Activated CD8-positive, alpha-beta memory T cell treated with anti-CD3 and anti-CD28 coated beads for 36 hours (primary cell): ENCODE results near the gene P2RY4. TPM values are rescaled to one million over a fixed set of nuclear protein-coding genes. Genes with fewer than 3 reads are reported as not detected.
"Not testable (repeated sequence)": the region's sequence is repeated elsewhere in the genome, so short reads cannot be mapped to it uniquely, and the experiment has no call there.

ENCODE experiments used
- CTCF ChIA-PET: fragments of 350-600 bp; sonication (Branson Sonifier 250); formaldehyde crosslinking; loops from one replicate; lab custom pipeline; 2021; ENCODE audit warnings: antibody characterized with exemption; lab: Charles Lee
- POLR2A ChIA-PET: fragments of 350-600 bp; sonication (Branson Sonifier 250); formaldehyde crosslinking; loops from one replicate; lab custom pipeline; 2021; ENCODE audit warnings: antibody characterized with exemption; lab: Charles Lee
- total RNA-seq, 2 experiments: library from RNA; stranded (reverse); gene quantifications; one replicate each; pipeline ENCODE4 v1.2.3, GENCODE V29; 2021

The P2RY4 gene
- total RNA-seq, 2 experiments from 2014 or later: 0.34 TPM; not detected in 1

GRCh38 chrX:70252491-70252890 lies 7.5 kb downstream of the P2RY4 start:
- ChIA-PET POLR2A (no interaction called here), CTCF (no interaction called here)

GRCh38 chrX:70247252-70247651 lies 12.8 kb downstream of the P2RY4 start:
- POLR2A ChIA-PET: interaction anchor here (0.6 to 0.9 kb wide), 2 partner anchors 28 to 1934 kb away, joined by 3 to 5 read pairs; partner anchors contain the start of gene PIN4
- CTCF ChIA-PET: no interaction called here

- ChIA-PET CTCF (no interaction called here), POLR2A (no interaction called here)
Observed at GRCh38 chrX:70244881-70245280, 15.1 kb downstream of the P2RY4 start.

GRCh38 chrX:70243601-70244000 lies 16.4 kb downstream of the P2RY4 start:
- POLR2A ChIA-PET, CTCF ChIA-PET: not testable (repeated sequence)

GRCh38 chrX:70241501-70241900 lies 18.5 kb downstream of the P2RY4 start:
- POLR2A ChIA-PET: no interaction called here
- CTCF ChIA-PET: no interaction called here

GRCh38 chrX:70240751-70241150 lies 19.3 kb downstream of the P2RY4 start:
- ChIA-PET POLR2A (no interaction called here), CTCF (no interaction called here)

GRCh38 chrX:70234355-70234754 lies 25.6 kb downstream of the P2RY4 start, which contains the start of gene AWAT1:
Gene AWAT1 (plus strand): TSS chrX:70234655. CDS start chrX:70234696, 41 bp downstream.
- ChIA-PET CTCF (interaction anchor here (0.7 kb wide), 2 partner anchors 44 to 236 kb away, joined by 3 to 5 read pairs; no protein-coding TSS in a partner anchor), POLR2A (no interaction called here)

GRCh38 chrX:70231666-70232065 lies 28.3 kb downstream of the P2RY4 start:
- ChIA-PET CTCF (no interaction called here), POLR2A (no interaction called here)

- POLR2A ChIA-PET: no interaction called here
- CTCF ChIA-PET: no interaction called here
Observed at GRCh38 chrX:70226687-70227086, 33.3 kb downstream of the P2RY4 start.

- ChIA-PET POLR2A (no interaction called here), CTCF (no interaction called here)
Observed at GRCh38 chrX:70226048-70226447, 34.0 kb downstream of the P2RY4 start.

GRCh38 chrX:70219938-70220764 lies 39.9 kb downstream of the P2RY4 start:
- POLR2A ChIA-PET: no interaction called here
- CTCF ChIA-PET: interaction anchor here (0.6 kb wide), 1 partner anchor 1603 kb away, joined by 3 read pairs; no protein-coding TSS in a partner anchor

- POLR2A ChIA-PET, CTCF ChIA-PET: not testable (repeated sequence)
Observed at GRCh38 chrX:70209570-70209969, 50.4 kb downstream of the P2RY4 start.

GRCh38 chrX:70208479-70208878 lies 51.5 kb downstream of the P2RY4 start:
- ChIA-PET POLR2A (no interaction called here), CTCF (no interaction called here)

Other genes starting within 250 kb of the P2RY4 start
- not detected for gene AWAT2, start 210.3 kb downstream of the P2RY4 start, total RNA-seq
- not detected for gene OTUD6A, start 197.7 kb downstream of the P2RY4 start, total RNA-seq
- 10 to 100 TPM; 31.4 to 32.1 TPM for gene IGBP1, start 126.8 kb downstream of the P2RY4 start, total RNA-seq
- gene DGAT2L6, start 82.7 kb downstream of the P2RY4 start, total RNA-seq: not detected
- gene AWAT1, start 25.5 kb downstream of the P2RY4 start, total RNA-seq: not detected
- not detected for gene ARR3, start 8.1 kb upstream of the P2RY4 start, total RNA-seq
- gene RAB41, start 22.0 kb upstream of the P2RY4 start, total RNA-seq: not detected
- 10 to 100 TPM; 27.0 to 28.0 TPM for gene PDZD11, start 29.7 kb upstream of the P2RY4 start, total RNA-seq
- gene KIF4A, start 29.9 kb upstream of the P2RY4 start, total RNA-seq: 10 to 100 TPM; 18.7 to 19.7 TPM
- gene GDPD2, start 163.1 kb upstream of the P2RY4 start, total RNA-seq: not detected
- gene DLG3, start 184.6 kb upstream of the P2RY4 start, total RNA-seq: 10 to 100 TPM; 35.1 to 39.0 TPM